CD14-positive monocyte (primary cell): ENCODE results near the gene CDH4. TPM values are rescaled to one million over a fixed set of nuclear protein-coding genes. Genes with fewer than 3 reads are reported as not detected.

Experiments used
- DNase-seq, 3 donors: peaks; one replicate each; pipeline ENCODE4 v3.0.0-alpha.2; 2011 to 2022
- H2AFZ ChIP-seq: 2 replicates; pipeline ENCODE4 v1.6.0; 2012; ENCODE audit warnings: mild to moderate bottlenecking, low read depth, low read length, inconsistent platforms; ENCODE audit not compliant: insufficient read depth, poor library complexity, severe bottlenecking
- H3K27ac ChIP-seq, 2 donors: 1 replicate in 1 of 2; 2 replicates in 1 of 2; pipeline ENCODE4 v1.5.1; 2012 to 2013; ENCODE audit warnings: low read length in 2 of 2, control low read depth in 1 of 2, inconsistent platforms in 1 of 2, low read depth in 1 of 2, mild to moderate bottlenecking in 1 of 2
- H3K27me3 ChIP-seq, 2 donors: one replicate each; pipeline versions ENCODE4 v1.6.0 to v1.6.1; 2011 to 2013; ENCODE audit warnings: low read length in 2 of 2; ENCODE audit not compliant: control insufficient read depth in 2 of 2, insufficient read depth in 2 of 2
- H3K36me3 ChIP-seq, 2 donors: replicated peaks in 1 of 2; 1 replicate in 1 of 2; 2 replicates in 1 of 2; pipeline versions ENCODE4 v1.5.1 to v1.6.1; 2012 to 2013; ENCODE audit warnings: low read length in 2 of 2, control low read depth in 1 of 2, inconsistent platforms in 1 of 2, mild to moderate bottlenecking in 1 of 2; ENCODE audit not compliant: insufficient read depth in 2 of 2, control insufficient read depth in 1 of 2
- H3K4me1 ChIP-seq, 2 donors: 1 replicate in 1 of 2; 2 replicates in 1 of 2; pipeline versions ENCODE4 v1.5.1 to v1.6.1; 2012 to 2013; ENCODE audit warnings: low read length in 2 of 2, control low read depth in 1 of 2, inconsistent platforms in 1 of 2, mild to moderate bottlenecking in 1 of 2, moderate library complexity in 1 of 2; ENCODE audit not compliant: insufficient read depth in 2 of 2, control insufficient read depth in 1 of 2
- H3K4me2 ChIP-seq: replicated peaks from 2 replicates; pipeline ENCODE3; 2012; ENCODE audit warnings: low read length, moderate library complexity, mild to moderate bottlenecking; ENCODE audit not compliant: poor library complexity, severe bottlenecking; ENCODE audit errors: extremely low read depth
- H3K4me3 ChIP-seq, 3 experiments: fragments of 200-600 bp in 1 of 3; sonication (generic) in 1 of 3; replicated peaks in 1 of 3; 1 replicate in 2 of 3; 2 replicates in 1 of 3; pipeline ENCODE4 v1.5.1; 2011 to 2013; ENCODE audit warnings: low read length in 3 of 3, mild to moderate bottlenecking in 3 of 3, control low read depth in 2 of 3, low read depth in 2 of 3, inconsistent platforms in 1 of 3, moderate library complexity in 1 of 3
- H3K79me2 ChIP-seq: 2 replicates; pipeline ENCODE4 v1.6.0; 2012; ENCODE audit warnings: mild to moderate bottlenecking, control low read depth, inconsistent platforms, low read length, moderate library complexity; ENCODE audit not compliant: insufficient read depth
- H3K9ac ChIP-seq: 2 replicates; pipeline ENCODE4 v1.6.0; 2017; ENCODE audit warnings: low read length, mild to moderate bottlenecking; ENCODE audit not compliant: insufficient read depth, poor library complexity, severe bottlenecking
- H3K9me3 ChIP-seq, 2 donors: replicated peaks in 1 of 2; 1 replicate in 1 of 2; 2 replicates in 1 of 2; pipeline versions ENCODE4 v1.5.1 to v1.6.1; 2012 to 2013; ENCODE audit warnings: low read length in 2 of 2, control low read depth in 1 of 2; ENCODE audit not compliant: control insufficient read depth in 1 of 2, insufficient read depth in 1 of 2
- H4K20me1 ChIP-seq: 2 replicates; pipeline ENCODE4 v1.6.0; 2012; ENCODE audit warnings: mild to moderate bottlenecking, low read length, control low read depth, moderate library complexity; ENCODE audit not compliant: insufficient read depth
- H3K27ac Mint-ChIP-seq, 7 donors: one replicate each; pipeline ENCODE4 v1.8.0; 2020; ENCODE audit warnings: mild to moderate bottlenecking in 7 of 7, mixed read lengths in 7 of 7, moderate library complexity in 6 of 7, inconsistent platforms in 2 of 7
- H3K27me3 Mint-ChIP-seq, 3 donors: one replicate each; pipeline ENCODE4 v1.8.0; 2021 to 2022; ENCODE audit warnings: low read depth in 3 of 3, mild to moderate bottlenecking in 3 of 3, mixed read lengths in 3 of 3, moderate library complexity in 3 of 3, inconsistent platforms in 1 of 3
- H3K36me3 Mint-ChIP-seq, 2 donors: one replicate each; pipeline ENCODE4 v1.8.0; 2020; ENCODE audit warnings: mixed read lengths in 2 of 2, inconsistent platforms in 1 of 2, mild to moderate bottlenecking in 1 of 2
- H3K4me1 Mint-ChIP-seq: one replicate; pipeline ENCODE4 v1.8.0; 2020; ENCODE audit warnings: mild to moderate bottlenecking, mixed read lengths
- H3K4me3 Mint-ChIP-seq, 2 donors: one replicate each; pipeline ENCODE4 v1.8.0; 2020; ENCODE audit warnings: mild to moderate bottlenecking in 2 of 2, mixed read lengths in 2 of 2, moderate library complexity in 1 of 2
- H3K9me3 Mint-ChIP-seq, 7 donors: one replicate each; pipeline ENCODE4 v1.8.0; 2020 to 2022; ENCODE audit warnings: mixed read lengths in 7 of 7, mild to moderate bottlenecking in 6 of 7, moderate library complexity in 6 of 7, inconsistent platforms in 2 of 7
- CTCF ChIP-seq: fragments of 200-600 bp; IDR thresholded peaks from one replicate; pipeline ENCODE4 v1.8.0; 2022; ENCODE audit warnings: antibody characterized with exemption, mild to moderate bottlenecking
- WGBS: methylation state at CpG from one replicate; pipeline ENCODE4 v1.1.5; 2013; ENCODE audit warnings: missing lambda C conversion rate; ENCODE audit not compliant: insufficient coverage; 5-methylcytosine and 5-hydroxymethylcytosine counted together
- intact Hi-C, 2 donors: fragments of 100-400 bp; cut with micrococcal nuclease; formaldehyde crosslinking; loops; one replicate each; pipeline versions ENCODE4 v1.15.0 to v1.15.1; 2023
- polyA plus RNA-seq, 3 donors: library from polyadenylated mRNA; depleted of rRNA in 1 of 3; unstranded in 2 of 3; stranded (reverse) in 1 of 3; fragments of 300-500 nt in 2 of 3; fragments of >200 nt in 1 of 3; fragmentation: Illumina TruSeq in 2 of 3; gene quantifications; 1 replicate in 2 of 3; 2 replicates in 1 of 3; pipeline ENCODE4 v1.2.3, GENCODE V29; 2012 to 2021

CDH4 gene
- polyA plus RNA-seq, 3 donors, result not detected

- intact Hi-C loops, result no loop called here
- Histone ChIP-seq H2AFZ (no peak overlapping the region), H3K9me3 (peaks cover 22 to 91% of the 10 kb centered on the region in 2 donors), H3K4me2 (no peak overlapping the region), H3K4me1 (no peaks in the 10 kb centered on the region), H3K36me3 (no peaks in the 10 kb centered on the region), H3K9ac (no peak overlapping the region), H3K27me3 (no peaks in the 10 kb centered on the region), H3K27ac (no peak overlapping the region), H4K20me1 (no peaks in the 10 kb centered on the region), H3K79me2 (no peaks in the 10 kb centered on the region), H3K4me3 (no peak overlapping the region)
- H3K27ac Mint-ChIP-seq, result no peak overlapping the region
- no peak overlapping the region for H3K4me3 Mint-ChIP-seq
- no peak for DNase-seq
- H3K9me3 Mint-ChIP-seq, result peaks cover 0 to 61% (median 49%) of the 10 kb centered on the region in 7 donors
- peaks cover 0 to 2% (median 0%) of the 10 kb centered on the region in 3 donors for H3K27me3 Mint-ChIP-seq
- H3K36me3 Mint-ChIP-seq, result no peaks in the 10 kb centered on the region
- no peak for TF ChIP-seq CTCF
- no peaks in the 10 kb centered on the region for H3K4me1 Mint-ChIP-seq
- WGBS, result 89% methylated on average over 8 of the region's 9 CpGs
Measured at GRCh38 chr20:61695741-61696140, 443.7 kb downstream of the CDH4 start.

GRCh38 chr20:61696181-61696735 is 444.2 kb downstream of the CDH4 start:
- no peak for DNase-seq
- H3K4me3 Mint-ChIP-seq, result no peak overlapping the region
- H3K4me2 ChIP-seq, result no peak overlapping the region
- intact Hi-C loops, result no loop called here
- peaks cover 0 to 65% (median 50%) of the 10 kb centered on the region in 7 donors for H3K9me3 Mint-ChIP-seq
- H3K79me2 ChIP-seq, result no peaks in the 10 kb centered on the region
- TF ChIP-seq CTCF, result no peak
- H3K27ac Mint-ChIP-seq, result no peak overlapping the region
- H3K9ac ChIP-seq, result no peak overlapping the region
- no peak overlapping the region for H3K27ac ChIP-seq
- H3K4me1 Mint-ChIP-seq, result no peaks in the 10 kb centered on the region
- no peaks in the 10 kb centered on the region for H3K36me3 ChIP-seq
- WGBS, result 90% methylated on average over 5 of the region's 10 CpGs
- no peak overlapping the region for H3K4me3 ChIP-seq
- H2AFZ ChIP-seq, result no peak overlapping the region
- no peaks in the 10 kb centered on the region for H3K4me1 ChIP-seq
- peaks cover 0 to 2% (median 0%) of the 10 kb centered on the region in 3 donors for H3K27me3 Mint-ChIP-seq
- H3K9me3 ChIP-seq, result peaks cover 26 to 91% of the 10 kb centered on the region in 2 donors
- no peaks in the 10 kb centered on the region for H3K27me3 ChIP-seq
- no peaks in the 10 kb centered on the region for H4K20me1 ChIP-seq
- H3K36me3 Mint-ChIP-seq, result no peaks in the 10 kb centered on the region
